OCI-LY7 (cell line): ENCODE results near the gene RBM18.

ENCODE experiments used
- CTCF ChIP-seq: fragments of 200-600 bp; sonication (generic); conservative IDR thresholded peaks from 2 replicates; pipeline ENCODE4 v1.5.1; 2014; ENCODE audit warnings: mild to moderate bottlenecking, antibody characterized with exemption, low read length, moderate library complexity, mixed read lengths
- EZH2phosphoT487 ChIP-seq: fragments of 200-600 bp; sonication (generic); IDR thresholded peaks from 2 replicates; pipeline ENCODE4 v1.6.1; 2018; ENCODE audit warnings: low read depth, borderline replicate concordance, mild to moderate bottlenecking, mixed run types, antibody characterized with exemption, low read length, moderate library complexity, mixed read lengths

DNA sequence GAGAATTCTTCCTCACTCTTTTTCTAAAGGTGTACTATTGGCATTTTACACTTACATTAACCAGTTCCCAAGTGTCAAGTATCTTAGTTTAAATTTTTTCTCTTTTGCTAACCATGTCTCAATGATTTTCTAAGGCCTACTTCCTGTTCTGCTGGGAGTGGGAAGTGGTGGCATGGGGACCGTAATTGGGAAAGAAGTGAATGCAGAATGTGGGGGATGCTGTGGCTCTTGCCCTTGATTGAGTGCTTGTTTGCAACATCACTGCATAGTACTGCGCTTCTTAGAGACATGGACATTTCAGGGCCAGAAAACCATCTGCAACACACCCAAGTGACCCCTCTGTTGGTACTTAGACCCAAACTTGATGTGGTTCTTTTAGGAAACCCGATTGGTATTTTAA, 32.9 kb upstream of the RBM18 start:
- TF ChIP-seq CTCF (no peak), EZH2phosphoT487 (no peak)
